ENCODE measurements around the gene TENT4A.

Gene TENT4A

GRCh38 chr5:6745706-6746222, 32.5 kb downstream of the TENT4A start (continued):
- no peak for TF ChIP-seq ZFP3 (CRISPR knock-in tag; IDR thresholded peaks at IDR 0.05)
- TF ChIP-seq POU6F1 (CRISPR knock-in tag; IDR thresholded peaks at IDR 0.05; ENCODE audit: borderline replicate concordance, low read depth) = no peak
- no peak for TF ChIP-seq ARNTL (CRISPR knock-in tag; IDR thresholded peaks at IDR 0.05; ENCODE audit: borderline replicate concordance, low read depth)
- no peak for TF ChIP-seq ZNF8 (CRISPR knock-in tag; IDR thresholded peaks at IDR 0.05)
- no peak for TF ChIP-seq TOX (CRISPR knock-in tag; IDR thresholded peaks at IDR 0.05; ENCODE audit: borderline replicate concordance)
- TF ChIP-seq CSDC2 (CRISPR knock-in tag; IDR thresholded peaks at IDR 0.05) = no peak
- no peak for TF ChIP-seq ZC3H10 (CRISPR knock-in tag; IDR thresholded peaks at IDR 0.05)
- no peak for TF ChIP-seq CREB5 (CRISPR knock-in tag; IDR thresholded peaks at IDR 0.05; ENCODE audit: low read depth)
- TF ChIP-seq ZNF565 (CRISPR knock-in tag; conservative IDR thresholded peaks at IDR 0.05; ENCODE audit: low read depth) = no peak

GRCh38 chr5:6746244-6746643, 33.0 kb downstream of the TENT4A start:
- no peak for ATAC-seq
- TF ChIP-seq ZNF8 (CRISPR knock-in tag; IDR thresholded peaks at IDR 0.05) = no peak
- TF ChIP-seq CSDC2 (CRISPR knock-in tag; IDR thresholded peaks at IDR 0.05) = no peak
- TF ChIP-seq TSHZ2 (CRISPR knock-in tag; IDR thresholded peaks at IDR 0.05) = no peak
- no peak for TF ChIP-seq ZNF565 (CRISPR knock-in tag; conservative IDR thresholded peaks at IDR 0.05; ENCODE audit: low read depth)
- TF ChIP-seq ARNTL (CRISPR knock-in tag; IDR thresholded peaks at IDR 0.05; ENCODE audit: borderline replicate concordance, low read depth) = no peak
- TF ChIP-seq TOX (CRISPR knock-in tag; IDR thresholded peaks at IDR 0.05; ENCODE audit: borderline replicate concordance) = no peak
- no peak for TF ChIP-seq CSRNP3 (CRISPR knock-in tag; IDR thresholded peaks at IDR 0.05)
- no peak for TF ChIP-seq PATZ1 (CRISPR knock-in tag; IDR thresholded peaks at IDR 0.05; ENCODE audit: borderline replicate concordance)

- no peak for ATAC-seq
- TF ChIP-seq PPARA (CRISPR knock-in tag; IDR thresholded peaks at IDR 0.05; ENCODE audit: borderline replicate concordance) (no peak), CSRNP3 (CRISPR knock-in tag; IDR thresholded peaks at IDR 0.05) (no peak), ZNF8 (CRISPR knock-in tag; IDR thresholded peaks at IDR 0.05) (no peak), OSR1 (CRISPR knock-in tag; IDR thresholded peaks at IDR 0.05) (no peak), ZC3H10 (CRISPR knock-in tag; IDR thresholded peaks at IDR 0.05) (no peak), BACH2 (CRISPR knock-in tag; IDR thresholded peaks at IDR 0.05; ENCODE audit: borderline replicate concordance) (no peak), CREB5 (CRISPR knock-in tag; IDR thresholded peaks at IDR 0.05; ENCODE audit: low read depth) (no peak), GLIS3 (CRISPR knock-in tag; IDR thresholded peaks at IDR 0.05) (no peak), SNAI2 (CRISPR knock-in tag; IDR thresholded peaks at IDR 0.05) (no peak), ZFP30 (CRISPR knock-in tag; IDR thresholded peaks at IDR 0.05) (no peak), RARB (CRISPR knock-in tag; IDR thresholded peaks at IDR 0.05) (no peak), POU6F1 (CRISPR knock-in tag; IDR thresholded peaks at IDR 0.05; ENCODE audit: borderline replicate concordance, low read depth) (no peak), TSHZ2 (CRISPR knock-in tag; IDR thresholded peaks at IDR 0.05) (no peak)
Observed at GRCh38 chr5:6747103-6747502, 33.9 kb downstream of the TENT4A start.
